Activated CD4-positive, alpha-beta T cell treated with anti-CD3 and anti-CD28 coated beads, Interleukin-2, amount 50 U/mL, for 48 hours (primary cell): ENCODE data around the gene CACNB2.
"Not testable (repeated sequence)": the region's sequence is repeated elsewhere in the genome, so short reads cannot be mapped to it uniquely, and the experiment has no call there.

ENCODE experiments used
- DNase-seq, 2 experiments: peaks; one replicate each; pipeline ENCODE4 v3.0.0-alpha.2; 2020

CACNB2 gene

GRCh38 chr10:18202680-18203460, 62.6 kb downstream of the CACNB2 start:
- DNase-seq: no peak

DNA sequence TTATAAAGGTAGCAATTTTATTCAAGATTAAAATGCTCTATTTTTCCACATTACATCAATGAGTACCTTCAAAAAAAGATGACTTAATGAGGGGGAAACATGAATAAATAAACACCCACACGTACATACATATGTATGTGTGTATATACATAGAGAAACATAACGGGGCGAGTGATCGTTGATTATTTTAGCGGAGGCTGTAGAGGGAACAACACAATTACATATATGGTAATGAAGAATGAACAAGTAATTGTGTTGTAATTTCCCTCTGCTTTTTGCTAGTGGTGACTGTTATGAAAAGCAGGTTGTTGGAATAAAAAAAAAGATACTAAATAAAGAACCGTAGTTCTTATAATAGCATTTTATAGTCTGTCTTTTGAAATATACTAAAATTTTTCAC, 63.2 kb downstream of the CACNB2 start:
- DNase-seq: no peak

DNA sequence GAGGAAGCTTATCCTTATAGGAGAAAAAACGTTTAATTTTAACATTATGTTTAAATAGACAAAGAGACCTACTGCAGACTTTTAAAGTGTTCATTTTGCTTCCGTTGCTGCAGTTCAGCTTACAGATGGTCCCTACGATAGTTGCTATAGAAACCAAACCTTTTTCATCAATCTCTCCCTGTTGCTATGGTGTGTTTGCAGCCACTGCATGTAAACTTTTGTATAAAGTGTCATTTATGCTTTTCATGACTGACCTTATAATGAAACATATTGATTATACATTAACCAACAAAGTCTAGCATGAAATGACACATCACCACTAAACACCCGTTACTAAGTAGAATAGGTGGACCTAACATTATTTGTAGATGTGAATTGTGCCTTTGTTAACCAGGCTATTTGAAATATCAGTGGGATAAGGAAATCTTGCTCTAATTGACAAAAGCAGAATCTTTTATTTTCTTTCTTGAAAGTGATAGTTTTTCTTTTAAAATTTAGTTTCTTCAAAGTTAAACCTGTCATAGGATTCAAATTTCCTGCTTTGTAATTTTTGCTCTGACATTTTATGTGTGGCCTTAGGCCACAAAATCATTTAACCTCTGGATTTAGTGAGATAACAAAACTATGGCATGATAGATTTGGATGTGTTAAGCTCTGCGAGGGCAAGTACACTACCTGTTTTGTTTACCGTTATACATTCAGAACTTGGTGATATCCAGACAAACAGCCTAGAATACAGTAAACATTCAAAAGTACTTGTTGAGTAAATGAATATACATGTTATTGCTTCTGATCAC, 64.0 kb downstream of the CACNB2 start:
- DNase-seq: no peak

DNA sequence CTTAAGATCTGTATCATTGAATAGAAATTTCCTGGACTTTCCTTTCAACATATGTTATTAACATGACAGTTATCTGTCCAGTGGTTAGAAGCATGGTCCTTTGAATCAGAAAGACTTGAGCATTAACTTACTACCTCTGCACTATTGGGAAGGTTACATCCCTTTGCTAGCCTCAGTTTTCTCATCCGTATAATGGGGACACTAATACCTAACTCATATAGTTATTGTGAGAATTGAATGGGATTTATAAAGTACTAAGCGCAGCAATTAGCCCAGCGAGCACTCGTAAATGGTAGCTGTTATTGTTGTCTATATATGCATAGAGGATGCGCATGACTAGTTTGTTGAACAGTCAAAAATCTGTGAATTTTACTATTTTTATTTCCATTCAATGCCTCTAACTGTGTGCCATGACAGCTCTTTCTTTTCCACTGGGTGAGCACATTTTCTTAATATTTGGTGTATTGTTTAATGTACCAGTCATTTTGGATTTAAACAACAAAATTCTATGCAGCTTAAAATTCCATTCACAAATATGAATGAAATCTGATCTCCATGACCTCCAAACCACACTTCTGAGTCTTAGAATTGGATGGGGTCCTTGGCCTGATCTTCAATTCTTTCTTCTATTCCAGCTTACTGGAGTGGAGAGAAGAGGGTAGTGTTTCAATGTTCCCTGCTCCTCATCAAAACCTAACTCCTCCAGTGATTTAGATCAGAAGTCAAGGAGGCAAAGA, 65.0 kb downstream of the CACNB2 start:
- no peak for DNase-seq

DNA sequence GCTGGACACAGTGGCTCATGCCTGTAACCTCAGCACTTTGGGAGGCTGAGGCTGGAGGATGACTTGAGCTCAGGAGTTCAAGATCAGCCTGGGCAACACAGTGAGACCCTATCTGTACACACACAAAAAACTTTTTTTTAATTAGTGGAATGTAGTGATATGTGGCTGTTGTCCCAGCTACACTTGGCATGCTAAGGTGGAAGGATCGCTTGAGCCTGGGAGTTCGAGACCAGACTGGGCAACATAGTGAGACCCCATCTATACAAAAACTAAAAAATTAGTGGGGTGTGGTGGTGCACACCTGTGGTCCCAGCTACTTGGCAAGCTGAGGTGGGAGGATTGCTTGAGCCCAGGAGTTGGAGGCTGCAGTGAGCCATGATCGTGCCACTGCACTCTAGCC, 68.0 kb downstream of the CACNB2 start:
- not testable (repeated sequence) for DNase-seq

DNA sequence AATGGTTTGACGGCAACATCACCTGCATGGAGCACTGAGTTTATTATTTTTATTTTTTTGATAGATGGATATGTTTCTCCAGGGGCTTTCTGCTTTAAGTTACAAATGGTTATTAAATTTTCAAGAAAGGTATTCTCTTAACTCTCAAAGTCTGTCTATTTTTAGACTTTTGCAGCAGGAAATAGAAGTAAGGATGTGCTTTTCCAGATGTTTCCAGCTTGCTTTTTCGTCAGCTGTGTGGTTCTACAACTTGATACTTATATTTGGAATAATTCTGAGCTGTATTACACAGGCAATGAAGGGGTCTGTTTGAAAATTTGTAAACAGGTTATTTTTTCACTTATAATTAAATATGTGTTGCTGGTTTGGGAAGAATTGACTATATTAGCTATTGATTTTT, 69.0 kb downstream of the CACNB2 start:
- no peak for DNase-seq

DNA sequence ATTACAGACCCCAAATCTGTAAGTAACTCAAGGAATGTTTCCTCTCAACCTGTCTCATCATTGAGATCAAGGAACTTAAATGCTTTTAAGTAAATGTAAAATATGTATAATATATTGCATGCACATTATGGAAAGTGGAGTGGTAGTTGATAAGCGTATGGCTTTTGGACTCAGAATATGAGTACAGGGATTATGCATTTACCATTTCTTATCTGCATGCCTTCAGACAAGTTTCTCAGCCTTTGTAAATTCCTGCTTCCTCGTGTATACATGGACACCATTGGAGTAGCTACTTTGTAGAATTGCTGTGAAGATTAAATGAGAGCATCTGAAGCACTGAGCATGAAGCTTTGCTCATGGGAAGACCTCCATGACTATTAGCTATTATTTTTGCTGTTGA, 70.5 kb downstream of the CACNB2 start:
- no peak for DNase-seq

DNA sequence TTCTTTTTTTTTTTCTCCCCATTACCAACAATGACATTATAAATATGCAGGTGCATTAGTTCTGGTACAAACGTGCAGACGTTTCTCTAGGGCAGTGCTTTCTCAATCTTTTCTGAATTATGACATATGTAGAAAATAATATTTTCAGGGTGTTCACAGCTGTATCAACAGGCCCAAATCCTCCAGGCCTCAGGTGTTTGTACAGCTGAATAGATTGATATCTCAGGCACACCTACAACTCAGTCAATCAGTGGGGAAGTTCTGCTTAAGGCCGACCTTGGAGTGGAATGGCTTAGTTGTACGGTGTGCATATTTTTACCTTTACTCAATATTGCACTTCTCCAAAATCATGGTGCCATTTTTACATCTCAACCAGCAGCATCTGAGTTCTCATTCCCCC, 71.6 kb downstream of the CACNB2 start:
- no peak for DNase-seq

- DNase-seq: no peak
Observed at GRCh38 chr10:18213271-18213670, 73.0 kb downstream of the CACNB2 start.

DNA sequence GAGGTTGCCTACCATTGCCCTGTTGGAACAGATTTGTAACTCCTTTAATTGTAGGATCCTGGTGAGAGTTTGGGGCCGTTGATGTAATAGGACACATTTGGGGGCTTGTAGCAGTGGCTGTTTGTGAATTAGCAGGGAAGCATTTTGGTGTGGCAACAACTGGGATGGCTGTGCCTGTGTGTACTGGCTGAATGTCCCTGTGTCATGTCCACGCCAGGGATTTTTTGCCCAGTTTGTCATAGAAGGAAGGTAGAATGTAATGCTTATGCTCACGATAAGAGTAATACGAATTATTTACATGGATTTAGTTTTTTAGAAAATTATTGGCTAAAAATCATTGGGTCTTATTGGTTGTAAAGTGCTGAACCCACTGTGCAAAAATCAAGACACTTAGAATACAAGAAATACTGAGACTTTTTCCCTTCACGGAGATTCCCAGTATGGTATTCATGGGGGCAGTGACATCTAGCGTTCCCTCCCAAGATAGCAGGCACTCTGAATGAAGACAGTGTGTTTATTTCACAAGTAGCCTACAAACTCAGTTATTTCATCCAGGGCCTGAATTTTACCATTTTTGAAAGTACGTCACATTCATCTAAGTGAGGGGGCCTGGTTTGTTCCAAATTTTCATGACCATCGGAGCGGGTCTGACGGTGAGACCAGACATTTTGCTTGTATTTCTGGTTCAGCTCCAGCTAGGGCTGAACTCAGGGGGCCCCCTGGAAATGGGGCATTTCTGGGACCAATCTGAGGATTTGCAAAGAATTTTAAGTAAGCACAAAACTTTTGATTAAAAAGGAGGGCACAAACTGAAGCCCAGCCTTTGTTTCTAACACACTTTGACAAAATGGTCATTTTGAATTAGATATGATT, 74.7 kb downstream of the CACNB2 start:
- peak; percentile 11 to 18 for DNase-seq

- DNase-seq: no peak
Observed at GRCh38 chr10:18216482-18216881, 76.3 kb downstream of the CACNB2 start.

GRCh38 chr10:18217577-18217976, 77.4 kb downstream of the CACNB2 start:
- no peak for DNase-seq

DNA sequence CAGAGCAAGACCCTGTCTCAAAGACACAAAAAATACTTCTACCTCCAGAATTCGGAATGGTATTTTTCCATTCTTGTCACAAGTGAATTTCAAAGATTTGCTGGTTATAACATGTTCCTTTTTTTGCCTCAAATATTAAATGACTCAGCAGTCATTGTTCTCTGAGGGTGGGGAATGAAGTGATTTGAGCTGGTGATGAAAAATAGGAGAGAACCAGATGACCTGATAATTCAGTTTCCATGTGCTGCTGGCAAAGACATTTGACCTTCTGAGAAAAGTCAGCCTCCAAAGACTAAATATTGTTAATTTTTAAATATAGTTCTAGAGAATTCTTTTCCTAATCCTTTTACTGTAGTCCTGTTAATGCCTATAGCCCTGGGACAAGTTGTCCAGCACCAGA, 78.9 kb downstream of the CACNB2 start:
- DNase-seq: no peak

DNA sequence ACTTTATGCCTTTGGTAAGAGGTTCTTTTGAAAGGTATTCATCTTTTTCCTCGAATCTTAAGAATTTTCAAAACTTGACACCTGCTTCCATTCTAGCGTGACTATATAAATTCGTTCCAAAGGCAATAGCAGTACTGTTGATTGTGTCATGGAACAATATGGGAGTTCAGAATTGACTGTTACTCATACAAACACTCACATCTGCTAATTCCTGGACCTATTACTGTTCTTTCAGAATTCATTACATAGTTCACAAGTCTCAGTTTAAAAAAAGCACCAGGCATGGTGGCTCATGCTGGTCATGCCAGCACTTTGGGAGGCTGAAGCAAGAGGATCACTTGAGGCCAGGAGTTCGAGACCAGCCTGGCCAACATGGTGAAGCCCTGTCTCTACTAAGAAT, 80.9 kb downstream of the CACNB2 start:
- no peak for DNase-seq

GRCh38 chr10:18221882-18222281, 81.7 kb downstream of the CACNB2 start:
- no peak for DNase-seq

DNA sequence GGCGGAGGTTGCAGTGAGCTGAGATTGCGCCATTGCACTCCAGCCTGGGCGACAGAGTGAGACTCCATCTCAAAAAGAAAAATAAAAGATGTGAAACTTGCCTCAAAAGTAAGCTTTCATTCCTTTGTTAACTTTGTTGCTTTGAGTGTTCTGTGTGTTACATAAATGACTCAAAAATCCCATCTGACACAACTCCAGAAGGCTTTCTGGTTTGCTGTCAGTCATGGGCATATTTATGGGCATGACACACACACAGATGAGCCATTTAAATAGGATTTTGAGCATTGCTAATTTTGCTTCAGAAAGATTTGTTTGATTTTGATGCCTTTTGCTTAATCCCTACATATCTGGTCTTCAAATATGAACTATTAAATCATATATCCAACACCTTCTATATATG, 82.6 kb downstream of the CACNB2 start:
- DNase-seq: no peak

DNA sequence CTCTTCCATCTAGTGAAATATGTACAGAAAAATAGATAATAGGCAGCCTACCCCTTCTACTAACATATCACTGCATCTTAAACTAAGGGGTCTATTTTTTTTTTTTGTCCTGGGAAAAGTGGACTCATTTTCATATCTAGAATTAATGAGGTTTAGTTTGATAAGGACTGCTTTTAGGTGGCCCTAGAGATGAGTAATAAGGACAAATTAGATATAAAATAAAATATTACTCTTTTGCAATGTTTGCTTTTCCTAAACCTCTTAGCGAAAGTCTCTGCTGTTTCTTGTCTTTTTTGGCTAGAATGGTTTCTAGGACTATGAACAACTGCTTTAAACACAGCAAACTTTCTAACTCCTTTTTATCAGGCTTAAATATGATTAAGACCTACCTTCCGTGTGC, 83.7 kb downstream of the CACNB2 start:
- no peak for DNase-seq

- no peak for DNase-seq
Observed at GRCh38 chr10:18224626-18225445, 84.6 kb downstream of the CACNB2 start.

DNA sequence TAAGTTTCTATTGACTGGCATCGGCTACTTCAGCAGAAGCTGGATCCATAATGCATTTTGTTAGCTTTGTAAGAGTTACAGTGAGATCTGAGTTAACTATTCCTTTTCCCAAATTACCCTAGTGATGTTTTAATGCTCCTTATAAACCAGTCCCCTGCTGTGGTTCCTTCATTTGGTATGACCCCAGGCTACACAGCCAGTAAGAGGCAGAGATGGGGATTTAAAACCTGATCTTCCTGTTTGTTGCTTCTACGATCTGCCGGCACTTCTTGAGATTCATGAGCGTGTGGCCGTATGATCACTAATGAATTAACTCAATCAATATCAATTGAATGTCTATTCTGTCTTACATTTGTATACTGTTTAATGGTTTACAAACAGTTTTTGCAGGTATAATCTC, 86.1 kb downstream of the CACNB2 start:
- no peak for DNase-seq

DNA sequence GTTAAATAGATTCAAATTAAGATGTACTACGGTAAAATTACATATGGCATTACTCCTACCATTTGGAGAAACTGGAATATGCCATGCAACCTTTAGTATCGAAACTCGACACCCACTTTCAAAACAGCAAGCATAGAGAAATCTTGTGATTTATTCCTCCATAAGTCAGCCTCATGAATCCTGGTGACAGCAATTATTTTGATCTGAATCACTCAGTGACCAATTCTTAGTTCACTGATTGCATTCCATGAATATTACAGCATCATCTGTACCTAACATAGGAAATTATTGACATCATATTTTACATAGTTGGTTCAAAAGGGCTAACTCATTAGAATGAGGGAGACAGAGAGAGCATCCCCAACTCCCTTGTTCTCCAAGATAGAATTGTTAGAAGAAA, 89.6 kb downstream of the CACNB2 start:
- DNase-seq: no peak

- no peak for DNase-seq
Observed at GRCh38 chr10:18230794-18231193, 90.6 kb downstream of the CACNB2 start.

GRCh38 chr10:18231480-18231879, 91.3 kb downstream of the CACNB2 start:
- DNase-seq: no peak
